Activated naive CD4-positive, alpha-beta T cell treated with anti-CD3 and anti-CD28 coated beads, Interleukin-2, amount 10 ng/mL, durations not matched to agents 7 days and 5 days (primary cell): ENCODE data around the gene PFKFB1.

ENCODE experiments used
- CTCF ChIA-PET: fragments of 350-600 bp; sonication (Branson Sonifier 250); formaldehyde crosslinking; loops from one replicate; lab custom pipeline; 2021; ENCODE audit warnings: antibody characterized with exemption; lab: Charles Lee
- DNase-seq: peaks from one replicate; pipeline ENCODE4 v3.0.0-alpha.2; 2020
- H3K27ac Mint-ChIP-seq: one replicate; pipeline ENCODE4 v1.8.0; 2021; ENCODE audit warnings: mild to moderate bottlenecking, moderate library complexity, mixed read lengths
- H3K27me3 Mint-ChIP-seq: one replicate; pipeline ENCODE4 v1.8.0; 2021; ENCODE audit warnings: mild to moderate bottlenecking, mixed read lengths
- H3K36me3 Mint-ChIP-seq: one replicate; pipeline ENCODE4 v1.8.0; 2021; ENCODE audit warnings: mixed read lengths
- H3K4me1 Mint-ChIP-seq: one replicate; pipeline ENCODE4 v1.8.0; 2021; ENCODE audit warnings: mixed read lengths
- H3K4me3 Mint-ChIP-seq: one replicate; pipeline ENCODE4 v1.8.0; 2021; ENCODE audit warnings: mild to moderate bottlenecking, moderate library complexity, mixed read lengths
- H3K9me3 Mint-ChIP-seq: one replicate; pipeline ENCODE4 v1.8.0; 2021; ENCODE audit warnings: mixed read lengths

Gene PFKFB1

DNA sequence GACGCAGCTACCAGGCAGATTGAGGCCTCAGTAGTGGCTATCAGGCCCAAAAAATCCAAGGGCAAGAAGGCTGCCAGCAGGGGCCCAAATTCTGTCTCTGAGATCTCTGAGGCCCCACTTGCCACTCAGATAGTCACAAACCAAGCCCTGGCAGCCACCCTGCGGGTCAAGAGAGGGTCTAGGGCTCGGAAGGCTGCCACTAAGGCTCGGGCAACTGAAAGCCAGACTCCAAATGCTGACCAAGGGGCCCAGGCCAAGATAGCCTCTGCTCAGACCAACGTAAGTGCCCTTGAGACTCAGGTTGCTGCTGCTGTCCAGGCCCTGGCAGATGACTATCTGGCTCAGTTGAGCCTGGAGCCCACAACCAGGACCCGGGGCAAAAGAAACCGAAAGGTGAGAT is 70.6 kb downstream of the PFKFB1 start:
- H3K27ac Mint-ChIP-seq, result no peak overlapping the region
- no peak for DNase-seq
- H3K4me1 Mint-ChIP-seq, result peaks cover 17% of the 10 kb centered on the region
- CTCF ChIA-PET, result no interaction called here
- no peaks in the 10 kb centered on the region for H3K9me3 Mint-ChIP-seq
- H3K4me3 Mint-ChIP-seq, result no peak overlapping the region
- peaks cover 11% of the 10 kb centered on the region for H3K27me3 Mint-ChIP-seq
- no peaks in the 10 kb centered on the region for H3K36me3 Mint-ChIP-seq

DNA sequence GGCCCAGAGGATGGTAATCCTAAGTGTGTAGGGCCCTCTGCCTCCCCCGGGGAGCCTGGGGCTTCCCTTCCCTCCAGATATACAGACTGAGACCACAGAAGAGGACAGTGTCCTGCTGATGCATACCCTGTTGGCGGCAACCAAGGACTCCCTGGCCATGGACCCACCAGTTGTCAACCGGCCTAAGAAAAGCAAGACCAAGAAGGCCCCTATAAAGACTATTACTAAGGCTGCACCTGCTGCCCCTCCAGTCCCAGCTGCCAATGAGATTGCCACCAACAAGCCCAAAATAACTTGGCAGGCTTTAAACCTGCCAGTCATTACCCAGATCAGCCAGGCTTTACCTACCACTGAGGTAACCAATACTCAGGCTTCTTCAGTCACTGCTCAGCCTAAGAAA is 71.4 kb downstream of the PFKFB1 start:
- peaks cover 17% of the 10 kb centered on the region for H3K4me1 Mint-ChIP-seq
- H3K4me3 Mint-ChIP-seq, result no peak overlapping the region
- DNase-seq, result no peak
- H3K9me3 Mint-ChIP-seq, result no peaks in the 10 kb centered on the region
- CTCF ChIA-PET, result no interaction called here
- H3K27ac Mint-ChIP-seq, result no peak overlapping the region
- no peaks in the 10 kb centered on the region for H3K36me3 Mint-ChIP-seq
- peaks cover 11% of the 10 kb centered on the region for H3K27me3 Mint-ChIP-seq

DNA sequence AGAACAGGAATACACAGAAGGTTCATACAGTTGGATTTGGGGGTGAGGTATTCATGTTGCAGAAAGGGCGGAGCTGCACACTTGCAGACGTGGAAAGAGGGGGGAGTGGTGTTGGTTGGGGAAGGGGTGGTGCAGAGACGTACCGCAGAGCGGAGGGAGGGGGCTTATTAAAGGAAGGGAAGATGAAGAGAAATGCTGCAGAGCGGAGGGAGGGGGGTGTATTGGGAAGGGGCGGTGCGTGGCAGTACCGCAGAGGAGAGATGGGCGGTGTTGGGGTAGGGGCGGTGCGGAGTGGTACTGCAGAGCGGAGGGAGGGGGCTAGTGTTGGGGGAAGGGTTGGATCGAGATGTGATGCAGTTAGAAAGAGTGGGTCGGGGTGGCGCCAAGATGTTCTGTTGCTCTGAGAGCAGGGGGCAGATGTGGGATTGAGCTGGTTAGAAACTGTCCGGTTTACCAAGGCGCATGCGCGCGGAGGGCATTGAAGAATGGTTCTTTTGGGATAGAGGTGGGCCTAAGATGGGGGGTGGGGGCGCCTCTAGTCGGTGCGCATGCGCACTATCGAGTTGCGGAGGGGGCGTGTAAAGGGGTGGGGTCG is 72.5 kb downstream of the PFKFB1 start:
- Mint-ChIP-seq H3K27me3 (peaks cover 11% of the 10 kb centered on the region), H3K9me3 (no peaks in the 10 kb centered on the region), H3K4me3 (peak overlapping the region; percentile 76), H3K27ac (no peak overlapping the region), H3K4me1 (peaks cover 17% of the 10 kb centered on the region), H3K36me3 (no peaks in the 10 kb centered on the region)
- peak; percentile 62 for DNase-seq
- CTCF ChIA-PET, result no interaction called here

DNA sequence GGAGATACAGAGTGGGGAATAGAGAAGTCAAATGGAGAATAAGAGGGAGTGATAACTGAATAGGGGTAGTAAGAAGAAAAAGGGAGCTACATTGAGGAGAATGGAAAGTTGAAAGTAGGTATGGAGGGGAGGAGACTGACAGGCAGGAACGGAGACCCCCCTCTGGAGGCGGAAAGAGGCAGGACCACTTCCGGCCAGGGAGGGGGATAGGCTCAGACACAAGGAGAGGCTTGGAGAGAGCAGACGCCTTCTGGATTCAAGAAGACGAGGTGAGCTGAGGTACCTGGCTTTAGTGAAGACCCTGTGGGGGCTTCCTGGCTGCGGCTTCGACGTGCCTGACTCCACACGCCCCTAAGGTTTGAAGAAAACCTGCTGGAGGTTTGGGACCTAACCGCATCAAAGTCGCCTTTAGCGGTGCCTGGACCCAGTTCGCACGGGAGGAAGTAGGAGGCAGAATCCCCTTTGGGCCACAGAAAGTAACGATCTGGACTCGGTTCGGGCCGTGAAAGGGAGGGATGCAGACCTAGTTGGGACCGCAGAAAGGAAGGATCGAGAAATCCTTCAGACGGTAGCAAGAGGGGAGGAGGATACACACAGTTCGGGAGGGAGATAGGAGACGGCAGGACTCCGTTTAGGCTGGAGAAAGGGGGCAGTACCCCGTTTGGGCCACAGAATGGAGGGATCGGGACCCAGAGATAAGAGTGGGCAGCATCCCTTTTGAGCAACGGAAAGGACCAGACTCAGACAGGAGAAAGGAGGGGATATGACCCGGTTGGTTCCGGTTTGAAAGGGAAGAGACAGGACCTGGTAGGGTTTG is 73.2 kb downstream of the PFKFB1 start, which contains the start of gene TRO:
TSS of gene TRO (plus strand) at position 215 of the 817 bp plus-strand sequence. CDS start 1,423 bp downstream, outside the sequence.
- H3K4me3 Mint-ChIP-seq, result peak within 1 kb of the TSS; percentile 76

DNA sequence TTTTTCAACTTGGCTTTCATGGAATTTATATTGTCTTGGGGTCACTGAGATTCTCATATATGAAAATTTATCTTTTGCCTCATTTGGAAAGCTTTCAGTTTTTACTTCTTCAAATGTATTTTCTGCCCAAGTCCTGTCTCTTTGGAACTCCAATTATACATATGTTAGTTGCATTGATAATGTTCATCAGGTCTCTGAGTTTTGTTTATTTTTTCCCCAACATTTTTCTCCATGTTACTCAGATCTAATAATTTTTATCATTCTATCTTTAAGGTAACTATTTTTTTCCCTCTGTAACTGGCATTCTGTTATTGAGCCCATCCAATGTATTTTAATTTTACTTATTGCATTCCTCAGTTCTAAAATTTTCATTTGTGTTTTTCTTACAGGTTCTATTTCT is 84.0 kb downstream of the PFKFB1 start:
- Mint-ChIP-seq H3K9me3 (peaks cover 3% of the 10 kb centered on the region), H3K4me3 (no peak overlapping the region), H3K27ac (no peak overlapping the region), H3K36me3 (no peaks in the 10 kb centered on the region), H3K4me1 (no peaks in the 10 kb centered on the region), H3K27me3 (no peaks in the 10 kb centered on the region)
- CTCF ChIA-PET, result no interaction called here
- DNase-seq, result no peak

More for the DNA sequence above, 73.2 kb downstream of the PFKFB1 start, which contains the start of gene TRO:
- Mint-ChIP-seq H3K36me3 (no peaks in the 10 kb centered on the region), H3K9me3 (no peaks in the 10 kb centered on the region), H3K27me3 (peaks cover 11% of the 10 kb centered on the region), H3K4me1 (peaks cover 17% of the 10 kb centered on the region), H3K27ac (no peak within 1 kb of the TSS)
- CTCF ChIA-PET, result no interaction called here
- peak; percentile 24 for DNase-seq

DNA sequence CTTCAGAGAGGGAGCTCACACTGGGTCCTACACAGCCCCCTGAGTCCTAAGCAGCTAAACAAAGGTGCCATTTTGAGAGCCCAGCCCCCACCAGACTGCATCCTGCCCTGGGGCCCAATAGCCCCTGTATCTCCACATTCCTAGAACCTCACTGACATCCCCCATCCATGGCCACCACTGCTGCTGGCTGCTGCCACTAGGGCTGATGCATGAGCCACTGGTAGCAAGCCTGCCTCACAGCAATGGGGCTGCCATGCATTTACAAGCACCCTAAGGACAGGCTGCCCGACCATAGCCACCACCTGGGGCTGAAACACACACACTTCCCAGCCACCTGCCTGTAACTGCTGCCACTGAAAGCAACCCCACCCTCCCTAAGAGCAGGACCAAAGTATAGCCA is 99.8 kb downstream of the PFKFB1 start:
- DNase-seq, result no peak
- Mint-ChIP-seq H3K9me3 (no peaks in the 10 kb centered on the region), H3K27ac (no peak overlapping the region), H3K36me3 (no peaks in the 10 kb centered on the region), H3K4me1 (no peaks in the 10 kb centered on the region), H3K4me3 (no peak overlapping the region), H3K27me3 (no peaks in the 10 kb centered on the region)
- CTCF ChIA-PET, result no interaction called here

DNA sequence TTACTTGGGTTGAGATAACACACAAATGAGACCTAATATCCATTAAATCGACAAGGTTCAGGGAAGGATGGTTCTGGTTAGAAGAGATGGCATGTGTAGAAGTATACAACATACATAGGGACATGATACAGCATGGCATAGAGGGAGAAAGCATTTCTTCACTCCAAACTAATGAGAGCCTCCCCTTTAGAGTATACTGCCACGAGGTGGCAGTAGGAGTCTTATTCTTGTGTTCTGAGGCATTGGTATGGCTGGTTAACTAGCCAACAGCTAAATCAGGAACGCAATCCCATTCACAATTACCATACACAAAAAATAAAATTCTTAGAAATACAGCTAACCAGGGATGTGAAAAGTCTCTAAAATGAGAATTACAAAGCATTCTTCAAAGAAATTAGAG is 102.4 kb downstream of the PFKFB1 start:
- no peak overlapping the region for H3K27ac Mint-ChIP-seq
- no peak overlapping the region for H3K4me3 Mint-ChIP-seq
- H3K27me3 Mint-ChIP-seq, result no peaks in the 10 kb centered on the region
- DNase-seq, result peak; percentile 37
- no peaks in the 10 kb centered on the region for H3K9me3 Mint-ChIP-seq
- CTCF ChIA-PET, result interaction anchor here (0.8 to 2.2 kb wide), 4 partner anchors 120 to 1357 kb away, joined by 3 to 13 read pairs (median 4); no protein-coding TSS in a partner anchor
- H3K36me3 Mint-ChIP-seq, result no peaks in the 10 kb centered on the region
- no peaks in the 10 kb centered on the region for H3K4me1 Mint-ChIP-seq

DNA sequence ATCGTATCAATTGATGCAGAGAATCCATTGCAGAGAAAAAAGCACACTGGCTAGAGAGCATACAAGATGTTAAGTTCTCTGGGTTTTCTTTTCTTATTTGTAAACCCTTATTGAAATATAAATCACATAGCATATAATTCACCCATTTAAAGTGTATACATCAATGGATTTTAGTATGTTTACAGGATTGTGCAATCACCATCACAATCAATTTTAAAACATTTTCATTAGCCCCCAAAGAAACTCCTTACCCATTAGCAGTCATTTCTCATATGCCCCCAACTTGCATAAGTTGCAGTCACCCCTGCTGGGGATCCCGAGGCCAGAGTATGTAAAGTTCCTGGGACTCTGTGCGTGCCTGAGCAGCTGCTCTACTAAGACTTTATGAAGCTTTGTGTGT is 108.2 kb downstream of the PFKFB1 start:
- no peaks in the 10 kb centered on the region for H3K4me1 Mint-ChIP-seq
- CTCF ChIA-PET, result no interaction called here
- no peak overlapping the region for H3K4me3 Mint-ChIP-seq
- no peaks in the 10 kb centered on the region for H3K36me3 Mint-ChIP-seq
- H3K27ac Mint-ChIP-seq, result no peak overlapping the region
- DNase-seq, result no peak
- no peaks in the 10 kb centered on the region for H3K9me3 Mint-ChIP-seq
- no peaks in the 10 kb centered on the region for H3K27me3 Mint-ChIP-seq
